GM23338 (cell line): ENCODE measurements around the gene TECTB.

Experiments
- CREB1 ChIP-seq: fragments of 250-450 bp; sonication (Bioruptor Pico); IDR thresholded peaks from 2 replicates; pipeline ENCODE4 v1.5.0; 2020; ENCODE audit warnings: low read depth, mild to moderate bottlenecking, moderate library complexity
- EZH2 ChIP-seq: fragments of 200-600 bp; sonication (generic); IDR thresholded peaks from one replicate; pipeline ENCODE4 v1.8.0; 2017; ENCODE audit warnings: antibody characterized with exemption, mild to moderate bottlenecking, low read depth; ENCODE audit not compliant: unreplicated experiment
- EZH2phosphoT487 ChIP-seq: fragments of 200-600 bp; sonication (generic); IDR thresholded peaks from one replicate; pipeline ENCODE4 v1.8.1; 2018; ENCODE audit warnings: antibody characterized with exemption; ENCODE audit not compliant: unreplicated experiment
- JUNB ChIP-seq: IDR thresholded peaks from one replicate; pipeline ENCODE4 v1.6.1; 2016; ENCODE audit warnings: antibody characterized with exemption; ENCODE audit not compliant: unreplicated experiment
- POLR2AphosphoS5 ChIP-seq: IDR thresholded peaks from 2 replicates; pipeline ENCODE4 v1.6.1; 2016; ENCODE audit warnings: antibody characterized with exemption, low read depth
- STAT1 ChIP-seq: IDR thresholded peaks from one replicate; pipeline ENCODE4 v1.6.1; 2016; ENCODE audit warnings: antibody characterized with exemption; ENCODE audit not compliant: unreplicated experiment
- ZNF114 ChIP-seq: fragments of 250-450 bp; sonication (Bioruptor Pico); IDR thresholded peaks from 2 replicates; pipeline ENCODE4 v1.5.0; 2020; ENCODE audit warnings: mild to moderate bottlenecking, moderate library complexity
- ZNF331 ChIP-seq: fragments of 250-450 bp; sonication (Bioruptor Pico); IDR thresholded peaks from 2 replicates; pipeline ENCODE4 v1.5.0; 2020; ENCODE audit warnings: low read depth, mild to moderate bottlenecking, moderate library complexity
- TF ChIP-seq, protein P1 (sequence below), 2 experiments: fragments of 200-600 bp in 1 of 2; sonication (generic) in 1 of 2; conservative IDR thresholded peaks; 2 replicates each; pipeline versions ENCODE4 v1.5.1 to v1.6.1; 2016 to 2017; ENCODE audit warnings: antibody characterized with exemption in 2 of 2, low read depth in 2 of 2, mild to moderate bottlenecking in 2 of 2, moderate library complexity in 1 of 2
- TF ChIP-seq, protein P2 (sequence below): IDR thresholded peaks from one replicate; pipeline ENCODE4 v1.6.1; 2018; ENCODE audit warnings: antibody characterized with exemption; ENCODE audit not compliant: unreplicated experiment
- TF ChIP-seq, protein P3 (sequence below): IDR thresholded peaks from 2 replicates; pipeline ENCODE4 v1.6.1; 2016; ENCODE audit warnings: antibody characterized with exemption

DNA sequence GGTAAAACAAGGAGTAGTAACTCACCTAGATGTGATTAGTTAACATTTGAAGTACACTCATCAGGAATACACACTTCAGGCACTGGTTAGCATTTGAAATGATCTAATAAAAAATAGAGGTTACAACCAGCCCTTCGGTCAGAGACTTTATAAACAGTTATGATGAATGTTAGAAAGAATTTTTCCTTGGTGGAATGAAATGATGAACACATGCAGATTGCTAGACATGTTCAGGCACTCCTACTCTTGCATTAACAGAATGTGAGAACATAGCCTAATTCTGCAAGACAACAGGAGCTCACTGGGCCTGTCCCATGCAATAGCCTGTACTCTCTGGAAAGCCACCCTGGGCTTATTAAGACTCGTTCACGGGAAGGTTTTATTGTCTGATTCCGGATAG is 47.3 kb upstream of the TECTB start:
- TF ChIP-seq, protein P1, sequence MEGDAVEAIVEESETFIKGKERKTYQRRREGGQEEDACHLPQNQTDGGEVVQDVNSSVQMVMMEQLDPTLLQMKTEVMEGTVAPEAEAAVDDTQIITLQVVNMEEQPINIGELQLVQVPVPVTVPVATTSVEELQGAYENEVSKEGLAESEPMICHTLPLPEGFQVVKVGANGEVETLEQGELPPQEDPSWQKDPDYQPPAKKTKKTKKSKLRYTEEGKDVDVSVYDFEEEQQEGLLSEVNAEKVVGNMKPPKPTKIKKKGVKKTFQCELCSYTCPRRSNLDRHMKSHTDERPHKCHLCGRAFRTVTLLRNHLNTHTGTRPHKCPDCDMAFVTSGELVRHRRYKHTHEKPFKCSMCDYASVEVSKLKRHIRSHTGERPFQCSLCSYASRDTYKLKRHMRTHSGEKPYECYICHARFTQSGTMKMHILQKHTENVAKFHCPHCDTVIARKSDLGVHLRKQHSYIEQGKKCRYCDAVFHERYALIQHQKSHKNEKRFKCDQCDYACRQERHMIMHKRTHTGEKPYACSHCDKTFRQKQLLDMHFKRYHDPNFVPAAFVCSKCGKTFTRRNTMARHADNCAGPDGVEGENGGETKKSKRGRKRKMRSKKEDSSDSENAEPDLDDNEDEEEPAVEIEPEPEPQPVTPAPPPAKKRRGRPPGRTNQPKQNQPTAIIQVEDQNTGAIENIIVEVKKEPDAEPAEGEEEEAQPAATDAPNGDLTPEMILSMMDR (conservative IDR thresholded peaks at IDR 0.05; ENCODE audit: low read depth in 2 of 2), result no peak
- TF ChIP-seq, protein P2, sequence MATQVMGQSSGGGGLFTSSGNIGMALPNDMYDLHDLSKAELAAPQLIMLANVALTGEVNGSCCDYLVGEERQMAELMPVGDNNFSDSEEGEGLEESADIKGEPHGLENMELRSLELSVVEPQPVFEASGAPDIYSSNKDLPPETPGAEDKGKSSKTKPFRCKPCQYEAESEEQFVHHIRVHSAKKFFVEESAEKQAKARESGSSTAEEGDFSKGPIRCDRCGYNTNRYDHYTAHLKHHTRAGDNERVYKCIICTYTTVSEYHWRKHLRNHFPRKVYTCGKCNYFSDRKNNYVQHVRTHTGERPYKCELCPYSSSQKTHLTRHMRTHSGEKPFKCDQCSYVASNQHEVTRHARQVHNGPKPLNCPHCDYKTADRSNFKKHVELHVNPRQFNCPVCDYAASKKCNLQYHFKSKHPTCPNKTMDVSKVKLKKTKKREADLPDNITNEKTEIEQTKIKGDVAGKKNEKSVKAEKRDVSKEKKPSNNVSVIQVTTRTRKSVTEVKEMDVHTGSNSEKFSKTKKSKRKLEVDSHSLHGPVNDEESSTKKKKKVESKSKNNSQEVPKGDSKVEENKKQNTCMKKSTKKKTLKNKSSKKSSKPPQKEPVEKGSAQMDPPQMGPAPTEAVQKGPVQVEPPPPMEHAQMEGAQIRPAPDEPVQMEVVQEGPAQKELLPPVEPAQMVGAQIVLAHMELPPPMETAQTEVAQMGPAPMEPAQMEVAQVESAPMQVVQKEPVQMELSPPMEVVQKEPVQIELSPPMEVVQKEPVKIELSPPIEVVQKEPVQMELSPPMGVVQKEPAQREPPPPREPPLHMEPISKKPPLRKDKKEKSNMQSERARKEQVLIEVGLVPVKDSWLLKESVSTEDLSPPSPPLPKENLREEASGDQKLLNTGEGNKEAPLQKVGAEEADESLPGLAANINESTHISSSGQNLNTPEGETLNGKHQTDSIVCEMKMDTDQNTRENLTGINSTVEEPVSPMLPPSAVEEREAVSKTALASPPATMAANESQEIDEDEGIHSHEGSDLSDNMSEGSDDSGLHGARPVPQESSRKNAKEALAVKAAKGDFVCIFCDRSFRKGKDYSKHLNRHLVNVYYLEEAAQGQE, result no peak
- TF ChIP-seq POLR2AphosphoS5 (no peak), JUNB (no peak), EZH2phosphoT487 (no peak), STAT1 (no peak), EZH2 (no peak), ZNF114 (no peak), CREB1 (CRISPR knock-in tag) (no peak), ZNF331 (CRISPR knock-in tag) (no peak)
- TF ChIP-seq, protein P3, sequence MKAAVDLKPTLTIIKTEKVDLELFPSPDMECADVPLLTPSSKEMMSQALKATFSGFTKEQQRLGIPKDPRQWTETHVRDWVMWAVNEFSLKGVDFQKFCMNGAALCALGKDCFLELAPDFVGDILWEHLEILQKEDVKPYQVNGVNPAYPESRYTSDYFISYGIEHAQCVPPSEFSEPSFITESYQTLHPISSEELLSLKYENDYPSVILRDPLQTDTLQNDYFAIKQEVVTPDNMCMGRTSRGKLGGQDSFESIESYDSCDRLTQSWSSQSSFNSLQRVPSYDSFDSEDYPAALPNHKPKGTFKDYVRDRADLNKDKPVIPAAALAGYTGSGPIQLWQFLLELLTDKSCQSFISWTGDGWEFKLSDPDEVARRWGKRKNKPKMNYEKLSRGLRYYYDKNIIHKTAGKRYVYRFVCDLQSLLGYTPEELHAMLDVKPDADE, result no peak
